ENCODE measurements around the gene CCT6B. TPM values are rescaled to one million over a fixed set of nuclear protein-coding genes. Genes with fewer than 3 reads are reported as not detected.

The CCT6B gene
- total RNA-seq, 1 experiment from 2014 or later: 2.8 TPM

- no peak for ATAC-seq
Measured at GRCh38 chr17:35010093-35010492, 48.8 kb upstream of the CCT6B start.

More at GRCh38 chr17:35010093-35010492, 48.8 kb upstream of the CCT6B start:
- peaks cover 14% of the 10 kb centered on the region for H3K4me1 Mint-ChIP-seq
- H3K27ac Mint-ChIP-seq: no peak overlapping the region
- H3K36me3 Mint-ChIP-seq: peaks cover 20% of the 10 kb centered on the region
- ChIA-PET POLR2A (no interaction called here), CTCF (interaction anchor here (0.6 to 1.1 kb wide), 3 partner anchors 80 to 529 kb away, joined by 3 to 7 read pairs (median 4); no protein-coding TSS in a partner anchor)
- no peak for DNase-seq (ENCODE audit: low spot score)
- TF ChIP-seq ATF3 (CRISPR knock-in tag; conservative IDR thresholded peaks at IDR 0.05): no peak
- no peak for TF ChIP-seq USF2 (CRISPR knock-in tag; IDR thresholded peaks at IDR 0.05)
- no peak for TF ChIP-seq PREB (CRISPR knock-in tag; IDR thresholded peaks at IDR 0.05; ENCODE audit: borderline replicate concordance)
- no peak for TF ChIP-seq ZNF121 (CRISPR knock-in tag; IDR thresholded peaks at IDR 0.05)
- TF ChIP-seq GABPB1 (CRISPR knock-in tag; IDR thresholded peaks at IDR 0.05): no peak
- TF ChIP-seq ERG (CRISPR knock-in tag; IDR thresholded peaks at IDR 0.05): no peak
- no peak for TF ChIP-seq ZNF263 (CRISPR knock-in tag; IDR thresholded peaks at IDR 0.05; ENCODE audit: low read depth)
- no peak for TF ChIP-seq RORB (CRISPR knock-in tag; IDR thresholded peaks at IDR 0.05)
- no peak for TF ChIP-seq NR3C1 (CRISPR knock-in tag; conservative IDR thresholded peaks at IDR 0.05; ENCODE audit: low read depth)
- TF ChIP-seq HMGA2 (CRISPR knock-in tag; IDR thresholded peaks at IDR 0.05): no peak
- no peak for TF ChIP-seq ZNF532 (CRISPR knock-in tag; IDR thresholded peaks at IDR 0.05; ENCODE audit: borderline replicate concordance)
- TF ChIP-seq SMAD3 (CRISPR knock-in tag; IDR thresholded peaks at IDR 0.05; ENCODE audit: borderline replicate concordance): no peak
- TF ChIP-seq FOXK1 (CRISPR knock-in tag; IDR thresholded peaks at IDR 0.05): no peak
- TF ChIP-seq ZNF671 (CRISPR knock-in tag; IDR thresholded peaks at IDR 0.05): no peak
- no peak for TF ChIP-seq SP1 (CRISPR knock-in tag; conservative IDR thresholded peaks at IDR 0.05)
- TF ChIP-seq TEAD4 (CRISPR knock-in tag; IDR thresholded peaks at IDR 0.05): no peak
- TF ChIP-seq ATF6 (CRISPR knock-in tag; IDR thresholded peaks at IDR 0.05): no peak
- no peak for TF ChIP-seq MLX (CRISPR knock-in tag; IDR thresholded peaks at IDR 0.05)
- no peaks in the 10 kb centered on the region for H3K9me3 Mint-ChIP-seq
- H3K27me3 Mint-ChIP-seq (ENCODE audit: low read depth): no peaks in the 10 kb centered on the region
- H3K4me3 Mint-ChIP-seq: no peak overlapping the region

All from WTC11 (cell line).